NCI-H460 (cell line): Measurements from ENCODE around the gene ZDHHC8. TPM values are rescaled to one million over a fixed set of nuclear protein-coding genes. Genes with fewer than 3 reads are reported as not detected.
A peak's percentile ranks its signal among the peaks of the same experiment; 100 is the strongest.

Experiments
- DNase-seq: peaks from one replicate; pipeline ENCODE4 v3.0.0-alpha.2; 2016; ENCODE audit warnings: low read depth; ENCODE audit errors: extremely low read depth
- total RNA-seq: library from RNA; depleted of rRNA; stranded (reverse); fragments of >200 nt; shearing (Covaris generic); gene quantifications from 2 replicates; pipeline ENCODE4 v1.2.3, GENCODE V29; 2014

Gene ZDHHC8
- total RNA-seq, 1 experiment from 2014 or later: 8.1 TPM

DNA sequence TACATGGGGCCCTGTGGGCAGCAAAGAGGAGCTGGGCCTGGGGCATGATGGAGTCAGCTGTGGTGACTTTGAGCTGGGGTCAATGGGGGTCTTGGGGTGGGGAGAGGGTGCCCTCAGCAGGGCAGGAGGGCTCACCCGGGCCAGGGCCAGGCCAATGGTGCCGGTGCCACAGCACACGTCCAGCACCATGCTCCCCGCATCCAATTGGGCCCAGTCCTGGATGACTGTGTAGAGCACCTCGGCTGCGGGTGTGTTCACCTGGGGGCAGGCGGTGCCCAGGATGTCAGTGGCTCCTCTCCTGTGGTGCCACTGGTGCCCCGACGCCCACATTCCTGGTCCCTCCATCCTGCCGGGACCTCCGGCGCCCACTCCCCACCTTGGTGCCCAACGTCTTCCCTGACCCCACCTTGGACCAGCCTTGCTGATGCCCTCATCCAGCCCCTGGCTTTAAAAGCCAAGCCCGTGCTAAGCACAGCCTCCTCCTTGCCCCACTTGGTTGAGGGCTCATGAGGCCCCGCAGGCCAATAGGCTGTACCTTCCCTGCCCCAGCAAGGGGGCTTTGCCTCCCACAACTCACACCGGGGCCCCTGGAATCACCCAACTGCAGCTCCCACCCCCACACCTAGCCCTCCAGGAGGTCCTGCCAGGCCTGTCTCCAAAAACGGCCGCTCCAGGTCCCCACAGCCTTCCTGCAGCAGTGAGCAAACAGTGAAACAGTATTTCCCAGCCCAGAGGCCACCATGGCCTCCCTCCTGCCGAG, 17.9 kb upstream of the ZDHHC8 start:
- DNase-seq: no peak

DNA sequence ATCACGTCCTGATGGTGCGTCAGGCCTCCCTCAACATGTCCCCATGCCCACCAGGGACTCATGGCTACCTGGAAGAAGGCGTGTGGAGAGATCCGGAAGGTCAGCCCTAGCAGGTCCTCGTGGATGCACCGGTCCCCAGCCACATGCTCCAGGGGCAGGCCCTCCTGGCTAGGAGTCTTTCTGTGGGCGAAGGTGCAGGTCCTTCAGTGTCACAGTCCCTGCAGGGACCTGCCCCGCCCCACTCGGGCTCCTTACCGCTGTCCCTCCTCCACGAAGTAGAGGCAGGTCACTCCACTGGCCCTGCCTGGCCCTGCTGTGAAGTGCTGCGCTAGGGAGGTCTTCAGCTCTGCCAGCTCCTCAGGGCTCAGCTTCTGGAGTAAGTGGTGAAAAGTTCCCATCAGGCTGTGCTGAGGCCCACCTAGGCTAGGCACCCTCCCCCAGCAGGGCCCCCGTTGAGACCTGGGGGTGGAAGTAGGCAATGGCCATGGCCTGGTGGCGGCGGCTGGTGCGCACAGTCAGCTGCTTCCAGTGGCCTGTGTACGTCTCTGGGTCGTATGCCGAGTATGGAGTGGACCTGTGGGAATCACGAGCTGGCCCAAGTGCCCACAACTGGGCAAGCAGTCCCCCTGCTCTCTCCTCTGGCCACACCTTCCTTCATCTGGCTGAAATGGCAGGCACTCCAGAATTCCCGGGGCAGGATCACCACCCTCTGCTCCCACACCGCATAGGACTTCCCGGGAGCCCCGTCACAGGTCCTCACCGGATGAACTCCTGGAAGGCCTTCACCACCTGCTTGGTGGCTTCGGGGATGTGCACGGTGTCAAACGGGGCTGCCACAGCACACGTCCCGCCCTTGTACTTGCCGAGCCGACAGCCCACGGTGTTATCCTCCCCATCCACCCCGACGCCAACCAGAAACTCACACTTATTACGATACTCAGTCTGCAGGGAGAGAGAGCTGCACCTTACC, 16.8 kb upstream of the ZDHHC8 start:
- no peak for DNase-seq

DNA sequence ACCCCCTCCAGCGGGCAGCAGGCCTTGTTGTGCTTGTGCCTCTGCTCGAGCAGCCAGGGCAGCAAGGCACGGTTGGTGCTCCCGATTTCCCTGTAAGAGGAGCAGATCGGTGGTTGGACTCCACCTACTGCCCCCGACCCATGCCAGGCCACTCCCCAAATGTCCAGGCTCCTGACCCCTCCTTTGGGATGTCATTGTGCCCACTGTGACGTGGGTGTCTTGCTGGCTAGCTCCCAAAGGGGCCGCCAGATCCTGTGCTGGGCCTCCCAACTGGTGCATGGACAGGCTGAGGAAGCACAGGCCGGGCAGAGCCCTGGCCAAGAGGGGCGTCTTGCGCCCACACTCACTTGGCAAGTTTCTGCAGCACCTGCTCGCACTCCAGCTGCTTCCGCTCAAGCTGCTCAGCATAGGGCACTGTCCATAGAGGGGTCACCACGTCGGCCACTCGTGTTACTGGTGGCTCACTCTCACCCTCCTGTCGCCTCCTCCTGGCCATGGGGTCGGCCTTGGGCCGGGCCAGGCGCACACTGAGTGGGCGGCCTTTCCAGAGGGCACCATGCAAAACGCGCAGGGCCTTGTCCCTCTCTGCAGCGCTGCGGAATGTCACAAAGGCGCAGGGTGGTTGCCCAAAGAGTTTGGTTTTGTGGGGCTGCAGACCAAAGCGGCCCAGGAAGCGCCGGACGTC, 15.8 kb upstream of the ZDHHC8 start, which contains the start of gene RANBP1:
RANBP1 (plus strand) TSS at position 414 of the 685 bp plus-strand sequence; CDS start at position 495, 81 bp downstream.
- DNase-seq: no peak

DNA sequence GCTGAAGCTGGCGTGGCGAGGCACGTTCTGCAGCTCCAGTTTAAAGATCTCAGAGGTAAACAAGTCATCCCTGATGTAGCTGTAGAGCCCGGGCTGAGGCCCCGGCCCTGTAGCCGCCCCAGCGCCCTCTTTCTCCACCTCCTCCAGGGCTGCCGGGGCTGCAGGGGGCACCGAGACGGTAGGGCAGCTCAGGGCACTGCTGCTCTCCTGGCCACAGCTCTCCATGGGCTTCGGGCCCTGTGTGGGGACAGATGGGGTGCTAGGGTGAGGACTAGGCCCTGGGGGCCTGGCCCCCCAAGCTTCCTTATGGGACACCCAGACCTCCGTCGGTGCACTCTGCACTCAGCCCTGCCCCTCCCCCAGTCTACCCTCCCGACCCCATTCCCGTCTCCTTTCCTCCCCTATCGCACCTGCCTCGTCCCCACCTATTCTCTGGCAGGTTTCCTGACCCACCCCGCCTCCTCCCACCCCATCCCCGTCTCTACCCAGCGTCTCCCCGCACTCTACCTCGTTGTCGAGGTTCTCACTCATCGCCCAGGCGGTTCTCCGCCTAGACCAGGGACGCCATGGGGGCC, 15.1 kb upstream of the ZDHHC8 start:
- DNase-seq: no peak

DNA sequence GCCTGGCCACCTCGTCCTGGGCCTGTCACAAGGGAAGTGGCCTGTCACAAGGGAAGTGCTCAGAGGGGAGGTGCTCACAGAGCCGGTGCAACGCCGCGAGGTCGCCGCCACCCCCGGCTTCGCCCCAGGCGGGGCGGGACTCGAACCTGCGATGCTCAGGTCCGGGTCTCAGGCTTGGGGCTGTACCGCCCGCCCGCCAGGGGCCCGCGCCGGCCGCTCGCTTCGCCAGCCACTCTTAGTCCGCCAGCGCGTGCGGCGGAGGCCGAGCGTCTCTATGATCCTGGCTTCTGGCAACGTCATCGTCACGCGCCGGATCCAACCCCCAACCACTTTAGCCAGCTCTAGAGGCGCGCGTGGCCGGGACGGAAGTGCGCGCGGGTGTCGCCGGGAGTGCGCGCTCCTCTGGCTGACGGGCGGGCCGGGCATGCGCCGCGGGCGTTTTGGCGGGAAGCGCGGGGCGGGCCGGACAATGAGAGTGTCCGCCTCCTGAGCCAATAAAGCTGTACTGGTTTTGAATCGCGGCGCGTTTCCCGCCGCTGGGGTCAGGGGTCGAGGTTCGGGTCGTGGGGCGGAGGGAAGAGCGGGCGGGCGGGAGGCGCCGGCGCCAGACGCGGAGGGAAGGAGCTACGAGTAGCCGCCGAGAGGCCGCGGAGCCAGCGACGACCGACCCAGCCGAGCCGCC, 14.5 kb upstream of the ZDHHC8 start, which contains the start of gene TRMT2A:
TRMT2A (minus strand) TSS at position 276 of the 682 bp plus-strand sequence. CDS start 320 bp downstream, outside the sequence.
- peak; percentile 95 for DNase-seq

DNA sequence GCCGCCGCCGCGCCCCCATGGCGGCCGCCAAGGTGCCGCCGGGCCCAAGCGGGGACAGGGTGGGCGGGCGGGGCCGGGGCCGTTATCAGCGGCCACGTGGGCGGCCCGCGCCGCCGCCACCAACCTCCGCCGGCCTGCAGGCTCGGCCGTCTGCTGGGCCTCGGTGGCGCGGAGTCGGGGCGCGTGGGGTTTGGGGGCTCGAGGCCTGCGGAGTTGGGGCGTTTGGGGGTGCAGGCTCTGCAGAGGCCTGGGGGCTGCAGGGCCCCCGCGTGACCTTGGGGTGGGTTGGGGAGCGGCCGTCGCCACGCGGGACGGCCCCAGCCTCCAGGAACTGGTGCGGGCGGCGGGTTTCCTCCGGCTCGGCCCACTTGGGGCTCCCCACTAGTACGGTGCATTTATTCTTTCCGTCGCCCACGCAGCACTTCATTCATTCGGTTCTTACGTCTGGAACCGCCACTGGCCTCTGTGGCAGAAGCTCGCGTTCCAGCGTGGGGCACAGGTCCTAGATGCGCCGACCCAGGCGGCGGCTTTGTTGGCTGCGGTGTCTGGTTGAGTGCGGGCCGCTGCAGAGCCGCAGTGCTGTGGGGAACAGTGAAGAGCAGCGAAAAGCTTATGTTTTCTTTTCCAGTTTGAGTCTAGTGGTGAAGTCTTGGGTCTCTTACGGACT, 13.8 kb upstream of the ZDHHC8 start:
- DNase-seq: no peak

DNA sequence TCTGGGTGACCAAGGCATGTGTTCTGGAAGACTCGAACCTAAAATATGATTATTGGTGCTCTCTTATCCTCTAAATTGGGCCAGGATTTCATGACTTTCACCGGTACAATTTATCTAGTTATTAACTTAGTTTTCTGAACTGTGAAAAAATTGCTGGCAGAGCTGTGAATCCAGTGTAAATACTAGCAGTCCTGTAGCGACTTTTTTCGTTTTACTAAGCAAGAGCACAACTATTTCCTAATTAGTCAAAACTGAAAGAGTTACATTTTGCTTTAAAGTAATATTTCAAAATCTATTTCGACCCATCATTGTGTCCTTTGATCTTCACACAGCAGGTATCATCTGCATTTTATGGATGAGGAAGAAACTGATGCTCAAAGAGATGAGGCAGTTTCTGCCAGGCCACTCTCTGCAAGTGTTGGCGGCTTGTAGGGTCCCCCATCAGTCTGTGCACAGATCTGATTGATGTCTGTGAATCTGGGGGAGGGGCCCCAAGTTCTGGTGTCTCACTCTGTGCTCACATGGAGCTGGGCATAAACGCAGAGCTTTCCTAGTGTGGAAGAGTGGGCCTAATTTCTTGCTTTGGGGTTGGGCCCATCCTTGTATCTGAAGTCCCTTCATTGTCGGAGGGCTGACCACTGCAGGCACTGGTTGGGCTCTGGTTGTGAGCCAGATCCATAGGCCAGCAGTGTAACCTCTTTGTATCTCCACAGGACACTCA, 13.1 kb upstream of the ZDHHC8 start:
- no peak for DNase-seq

- DNase-seq: no peak
These were observed 9.7 kb upstream of the ZDHHC8 start for GRCh38 chr22:20121856-20122415.

DNA sequence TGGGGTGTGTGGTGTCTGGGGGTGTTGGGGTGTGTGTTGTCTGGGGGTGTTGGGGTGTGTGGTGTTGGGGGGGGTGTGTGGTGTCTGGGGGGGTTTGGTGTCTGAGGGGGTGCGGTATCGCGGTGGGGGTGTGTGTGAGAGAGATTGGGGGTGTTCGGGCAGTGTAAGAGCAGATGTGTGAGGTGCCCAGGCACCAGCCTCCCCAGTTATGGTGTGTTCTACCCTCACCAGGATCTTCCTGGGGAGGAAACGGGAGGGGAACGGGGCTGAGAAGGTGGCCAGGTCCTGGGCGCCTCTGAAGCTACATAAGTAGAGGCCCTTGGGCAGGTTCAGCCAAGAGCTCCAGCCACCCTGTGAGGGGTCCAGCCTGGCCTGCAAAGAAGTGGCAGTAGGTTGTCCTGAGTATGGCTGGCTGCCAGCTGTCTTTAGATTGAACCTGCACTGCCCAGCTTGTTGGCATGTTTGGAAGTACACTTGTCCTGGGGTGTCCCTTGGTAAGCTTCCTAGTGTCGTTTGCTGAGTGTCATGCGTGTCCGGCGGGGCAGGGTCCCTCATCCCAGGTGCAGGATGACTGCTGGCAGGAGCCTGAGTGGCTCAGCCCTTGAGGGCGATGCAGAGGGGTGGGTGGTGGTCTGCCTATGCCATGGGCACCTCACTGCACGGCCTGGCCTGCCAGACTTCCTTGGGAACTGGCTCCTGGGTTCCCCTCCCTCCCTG, 8.1 kb upstream of the ZDHHC8 start:
- DNase-seq: no peak

DNA sequence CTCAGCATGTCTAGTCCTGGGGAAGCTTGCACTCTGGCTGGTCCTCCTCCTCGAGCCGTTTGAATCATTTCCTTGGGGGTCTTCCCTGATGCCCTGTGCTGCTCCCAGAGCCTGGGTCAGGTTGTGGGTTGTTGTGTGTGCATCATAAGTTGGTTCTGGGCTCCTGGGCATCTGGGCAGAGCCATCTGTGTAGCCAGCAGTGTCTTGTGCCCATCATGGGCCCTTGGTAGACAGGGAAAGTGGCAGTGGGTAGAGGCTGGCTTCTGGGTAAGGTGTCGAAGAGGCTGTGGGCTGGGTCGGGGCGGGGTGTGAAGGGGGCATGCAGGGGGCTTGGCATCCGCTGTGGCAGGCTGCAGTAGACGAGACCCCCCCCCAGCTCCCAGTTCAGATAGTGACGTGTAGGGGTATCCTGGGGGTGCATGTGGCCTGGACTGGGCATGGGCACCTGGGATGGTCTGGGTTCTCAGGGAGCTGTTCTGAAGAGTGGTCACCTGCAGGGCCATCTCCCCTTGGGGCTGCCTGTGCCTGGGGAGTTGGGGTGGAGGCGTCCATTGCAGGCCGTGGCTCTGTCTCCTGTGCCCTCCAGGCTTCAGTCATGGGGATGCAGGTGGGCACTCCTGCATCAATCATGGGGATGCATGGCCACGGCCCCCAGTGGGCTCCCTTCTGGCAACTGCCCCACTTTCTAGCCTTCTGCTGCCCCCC, 7.4 kb upstream of the ZDHHC8 start:
- no peak for DNase-seq

GRCh38 chr22:20125201-20126174, 6.1 kb upstream of the ZDHHC8 start:
- no peak for DNase-seq

- DNase-seq: no peak
These were observed 5.1 kb upstream of the ZDHHC8 start for GRCh38 chr22:20126284-20127029.

DNA sequence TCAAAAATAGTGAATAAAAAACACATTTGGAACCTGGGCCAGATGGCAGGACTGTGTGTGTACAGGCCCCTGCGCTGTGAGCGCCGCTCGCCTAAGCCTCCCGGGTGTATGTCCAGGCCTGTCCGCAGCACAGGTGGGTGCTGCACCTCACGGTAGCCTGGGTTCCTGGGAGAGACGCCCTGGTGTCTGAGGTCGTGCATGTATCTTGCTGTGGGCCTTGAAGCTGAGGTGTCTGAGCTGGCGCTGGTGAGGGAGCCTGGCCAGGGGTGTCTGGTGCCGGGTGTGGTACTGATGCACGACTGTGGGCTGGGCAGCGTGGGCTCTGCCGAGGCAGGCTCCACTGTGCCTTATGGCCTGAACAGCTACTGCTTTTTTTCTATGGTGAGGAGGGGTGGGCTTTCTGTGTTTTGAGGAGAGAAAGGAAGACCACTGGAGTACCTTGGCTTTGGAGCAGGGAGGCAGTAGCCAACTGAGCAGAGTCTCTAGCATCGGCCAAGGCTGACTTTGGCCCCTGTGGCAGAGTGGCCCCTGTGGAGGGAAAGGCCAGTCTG, 4.2 kb upstream of the ZDHHC8 start:
- DNase-seq: no peak

GRCh38 chr22:20127869-20128618, 3.6 kb upstream of the ZDHHC8 start:
- no peak for DNase-seq
